GM19043 (cell line): ENCODE measurements around the gene OR5C1.
"Not testable (repeated sequence)": the region's sequence is repeated elsewhere in the genome, so short reads cannot be mapped to it uniquely, and the experiment has no call there.

Experiments used
- ATAC-seq: cut with Tn5 transposase; IDR thresholded peaks from one replicate; pipeline ENCODE4 v1.9.1; 2021; ENCODE audit warnings: low read depth; ENCODE audit not compliant: unreplicated experiment

The OR5C1 gene

GRCh38 chr9:122788831-122789230 is at the start of gene OR5C1:
TSS of gene OR5C1 (plus strand) at chr9:122788933. CDS start at chr9:122788933, 0 bp downstream.
- ATAC-seq = no peak

- no peak for ATAC-seq
Measured at GRCh38 chr9:122742003-122742402, 46.7 kb upstream of the OR5C1 start, which contains the start of gene OR1L6. TSS of gene OR1L6 (plus strand) at chr9:122742303. CDS start at chr9:122749848, 7,545 bp downstream.

GRCh38 chr9:122754825-122755224 is 33.9 kb upstream of the OR5C1 start:
- ATAC-seq = no peak

GRCh38 chr9:122767817-122768216 is 20.9 kb upstream of the OR5C1 start:
- ATAC-seq = no peak

- ATAC-seq = no peak
Measured at GRCh38 chr9:122777052-122777451, 11.7 kb upstream of the OR5C1 start.

- ATAC-seq = no peak
Measured at GRCh38 chr9:122777935-122778627, 10.7 kb upstream of the OR5C1 start.

GRCh38 chr9:122779181-122779580 is 9.6 kb upstream of the OR5C1 start:
- ATAC-seq = no peak

- no peak for ATAC-seq
Measured at GRCh38 chr9:122780026-122780425, 8.7 kb upstream of the OR5C1 start.

GRCh38 chr9:122781671-122782070 is 7.1 kb upstream of the OR5C1 start:
- ATAC-seq = no peak

- ATAC-seq = no peak
Measured at GRCh38 chr9:122785269-122785668, 3.5 kb upstream of the OR5C1 start.

- no peak for ATAC-seq
Measured at GRCh38 chr9:122786338-122786737, 2.4 kb upstream of the OR5C1 start.

GRCh38 chr9:122789256-122790046 is 718 bp downstream of the OR5C1 start:
- no peak for ATAC-seq

GRCh38 chr9:122791872-122792669 is 3.3 kb downstream of the OR5C1 start:
- ATAC-seq = no peak

- no peak for ATAC-seq
Measured at GRCh38 chr9:122797316-122798063, 8.8 kb downstream of the OR5C1 start.

GRCh38 chr9:122800066-122801060 is 11.6 kb downstream of the OR5C1 start, which contains the start of gene OR1K1:
TSS of gene OR1K1 (plus strand) at chr9:122800123. CDS start at chr9:122800123, 0 bp downstream.
- ATAC-seq = no peak

- no peak for ATAC-seq
Measured at GRCh38 chr9:122806661-122807060, 17.9 kb downstream of the OR5C1 start.

GRCh38 chr9:122807271-122807900 is 18.7 kb downstream of the OR5C1 start:
- no peak for ATAC-seq

- no peak for ATAC-seq
Measured at GRCh38 chr9:122808141-122808540, 19.4 kb downstream of the OR5C1 start.

- ATAC-seq = not testable (repeated sequence)
Measured at GRCh38 chr9:122809261-122809660, 20.5 kb downstream of the OR5C1 start.
